Ishikawa (cell line): ENCODE results near the gene ATXN1.

ENCODE experiments used
- CEBPB ChIP-seq: IDR thresholded peaks from 2 replicates; pipeline ENCODE4 v1.6.1; 2012
- CREB1 ChIP-seq: IDR thresholded peaks from 2 replicates; pipeline ENCODE4 v1.6.1; 2012; ENCODE audit warnings: low read depth
- EGR1 ChIP-seq: IDR thresholded peaks from 2 replicates; pipeline ENCODE4 v1.6.1; 2012
- EP300 ChIP-seq: IDR thresholded peaks from 2 replicates; pipeline ENCODE4 v1.6.1; 2012; ENCODE audit warnings: borderline replicate concordance
- FOXM1 ChIP-seq: IDR thresholded peaks from 2 replicates; pipeline ENCODE4 v1.6.1; 2012; ENCODE audit warnings: low read depth, borderline replicate concordance
- MAX ChIP-seq: IDR thresholded peaks from 2 replicates; pipeline ENCODE4 v1.6.1; 2012
- NFIC ChIP-seq: IDR thresholded peaks from 2 replicates; pipeline ENCODE4 v1.6.1; 2012
- RAD21 ChIP-seq: IDR thresholded peaks from 2 replicates; pipeline ENCODE4 v1.6.1; 2012; ENCODE audit warnings: low read depth
- REST ChIP-seq: IDR thresholded peaks from 2 replicates; pipeline ENCODE4 v1.6.1; 2012; ENCODE audit warnings: low read depth, mild to moderate bottlenecking
- TAF1 ChIP-seq: IDR thresholded peaks from 2 replicates; pipeline ENCODE4 v1.6.1; 2012; ENCODE audit warnings: low read depth, mild to moderate bottlenecking
- TCF12 ChIP-seq: IDR thresholded peaks from 2 replicates; pipeline ENCODE4 v1.6.1; 2012; ENCODE audit warnings: low read depth
- TEAD4 ChIP-seq: IDR thresholded peaks from 2 replicates; pipeline ENCODE4 v1.6.1; 2012
- USF1 ChIP-seq: IDR thresholded peaks from 2 replicates; pipeline ENCODE4 v1.6.1; 2012
- YY1 ChIP-seq: IDR thresholded peaks from 2 replicates; pipeline ENCODE4 v1.6.1; 2012; ENCODE audit warnings: low read depth
- ZBTB7A ChIP-seq: IDR thresholded peaks from 2 replicates; pipeline ENCODE4 v1.6.1; 2012; ENCODE audit warnings: low read depth

The ATXN1 gene

GRCh38 chr6:16799279-16800193, 38.3 kb upstream of the ATXN1 start:
- TF ChIP-seq EP300, result no peak
- TF ChIP-seq CREB1, result no peak
- TF ChIP-seq TCF12, result no peak
- TF ChIP-seq MAX, result no peak
- no peak for TF ChIP-seq TEAD4

- no peak for TF ChIP-seq TAF1
Observed at GRCh38 chr6:16793828-16794412, 32.7 kb upstream of the ATXN1 start.

GRCh38 chr6:16789329-16790038, 28.2 kb upstream of the ATXN1 start:
- TF ChIP-seq TCF12 (no peak), NFIC (no peak), CEBPB (no peak), TAF1 (no peak), CREB1 (no peak), RAD21 (no peak)

- TF ChIP-seq USF1 (no peak), RAD21 (no peak), MAX (no peak), TAF1 (no peak), EGR1 (no peak), TEAD4 (no peak), YY1 (no peak), EP300 (no peak), REST (no peak), ZBTB7A (no peak), CREB1 (no peak), FOXM1 (no peak), CEBPB (no peak), NFIC (no peak), TCF12 (no peak)
Observed at GRCh38 chr6:16787128-16787682, 25.9 kb upstream of the ATXN1 start.

- TF ChIP-seq MAX, result no peak
- TF ChIP-seq YY1, result no peak
- no peak for TF ChIP-seq EGR1
- no peak for TF ChIP-seq FOXM1
- no peak for TF ChIP-seq TAF1
- TF ChIP-seq USF1, result no peak
- no peak for TF ChIP-seq TEAD4
- TF ChIP-seq CREB1, result no peak
- no peak for TF ChIP-seq CEBPB
- no peak for TF ChIP-seq NFIC
- no peak for TF ChIP-seq TCF12
- TF ChIP-seq RAD21, result no peak
Observed at GRCh38 chr6:16785496-16785895, 24.2 kb upstream of the ATXN1 start.

- no peak for TF ChIP-seq MAX
- no peak for TF ChIP-seq REST
- TF ChIP-seq CREB1, result no peak
- no peak for TF ChIP-seq EGR1
- no peak for TF ChIP-seq RAD21
- TF ChIP-seq ZBTB7A, result no peak
- TF ChIP-seq YY1, result no peak
- TF ChIP-seq TAF1, result no peak
Observed at GRCh38 chr6:16783952-16784565, 22.8 kb upstream of the ATXN1 start.
